GM12878 (cell line): ENCODE results near the gene NLE1. TPM values are rescaled to one million over a fixed set of nuclear protein-coding genes. Genes with fewer than 3 reads are reported as not detected.

ENCODE experiments used
- CBX5 ChIP-seq: sonication (generic); IDR thresholded peaks from 2 replicates; pipeline ENCODE4 v1.6.1; 2016; ENCODE audit warnings: low read depth, moderate library complexity, mild to moderate bottlenecking, inconsistent platforms
- CREM ChIP-seq: IDR thresholded peaks from 2 replicates; pipeline ENCODE4 v1.6.1; 2014; ENCODE audit warnings: antibody characterized with exemption, low read depth
- EGR1 ChIP-seq, 2 experiments: IDR thresholded peaks; 1 replicate in 1 of 2; 2 replicates in 1 of 2; pipeline ENCODE4 v1.6.1; 2011 to 2012; ENCODE audit warnings: low read depth in 2 of 2, low read length in 2 of 2, borderline replicate concordance in 1 of 2, mild to moderate bottlenecking in 1 of 2, moderate library complexity in 1 of 2
- EP300 ChIP-seq, 2 experiments: fragments of 150-350 bp in 1 of 2; IDR thresholded peaks; 2 replicates each; pipeline ENCODE4 v1.6.1; 2011 to 2012; ENCODE audit warnings: low read depth in 2 of 2, low read length in 2 of 2, borderline replicate concordance in 1 of 2, improper control_type of control experiment in 1 of 2, inconsistent platforms in 1 of 2; ENCODE audit not compliant: control insufficient read depth in 1 of 2
- PAX5 ChIP-seq: IDR thresholded peaks from 2 replicates; pipeline ENCODE4 v1.6.1; 2011; ENCODE audit warnings: low read depth, low read length, borderline replicate concordance
- SMARCA5 ChIP-seq: fragments of 450-650 bp; IDR thresholded peaks from 2 replicates; pipeline ENCODE4 v1.6.1; 2017; ENCODE audit warnings: mild to moderate bottlenecking
- USF1 ChIP-seq: IDR thresholded peaks from 2 replicates; pipeline ENCODE4 v1.6.1; 2011; ENCODE audit warnings: borderline replicate concordance, low read depth, mild to moderate bottlenecking, moderate library complexity, mixed read lengths, low read length; ENCODE audit not compliant: insufficient read depth; ENCODE audit errors: extremely low read length
- YBX1 ChIP-seq: fragments of 450-650 bp; IDR thresholded peaks from 2 replicates; pipeline ENCODE4 v1.6.1; 2016; ENCODE audit warnings: antibody characterized with exemption
- ZNF207 ChIP-seq: fragments of 450-650 bp; IDR thresholded peaks from 2 replicates; pipeline ENCODE4 v1.6.1; 2014; ENCODE audit warnings: antibody characterized with exemption, mild to moderate bottlenecking, borderline replicate concordance
- ZNF687 ChIP-seq: fragments of 450-650 bp; IDR thresholded peaks from 2 replicates; pipeline ENCODE4 v1.6.1; 2017; ENCODE audit warnings: mild to moderate bottlenecking, moderate library complexity
- polyA plus RNA-seq, 11 experiments: library from polyadenylated mRNA; depleted of rRNA in 4 of 11; unstranded in 6 of 11; stranded (reverse) in 5 of 11; fragments of >200 nt; fragmentation: Nextera tagmentation in 4 of 11; fragmentation: Illumina TruSeq in 1 of 11; extraction: Ambion mirVana in 4 of 11; extraction: Trizol in 1 of 11; gene quantifications; 1 replicate in 1 of 11; 2 replicates in 10 of 11; pipeline versions ENCODE4 v1.2.1 to v1.2.3, GENCODE V29; 2011 to 2016; ENCODE audit warnings: inconsistent platforms in 2 of 11, missing spikeins in 2 of 11, low read depth in 1 of 11
- total RNA-seq, 4 experiments: library from RNA; depleted of rRNA in 3 of 4; stranded (reverse); fragments of >200 nt in 3 of 4; fragmentation: Illumina TruSeq in 1 of 4; extraction: Trizol in 1 of 4; gene quantifications; 2 replicates each; pipeline versions ENCODE4 v1.2.1 to v1.2.3, GENCODE V29; 2013 to 2021

Gene NLE1
- total and polyA plus RNA-seq, 10 of the 15 experiments (the other 5 are each of a cell fraction or from before 2014, with no cell fraction given) = 2.4 to 33.5 (median 17.6) TPM

- TF ChIP-seq ZNF687 = no peak
- TF ChIP-seq PAX5 = no peak
- TF ChIP-seq ZNF207 = no peak
- TF ChIP-seq USF1 = no peak
- TF ChIP-seq EGR1 (IDR thresholded peaks at IDR 0.05; ENCODE audit: borderline replicate concordance in 1 of 2, low read depth in 2 of 2, low read length in 2 of 2) = no peak
- no peak for TF ChIP-seq SMARCA5
- no peak for TF ChIP-seq YBX1
- TF ChIP-seq CBX5 = no peak
- no peak for TF ChIP-seq CREM
- no peak for TF ChIP-seq EP300 (IDR thresholded peaks at IDR 0.05; ENCODE audit: borderline replicate concordance in 1 of 2, control insufficient read depth in 1 of 2, low read depth in 2 of 2, low read length in 2 of 2)
These were observed 42.2 kb downstream of the NLE1 start (continued) for GRCh38 chr17:35099908-35100307.
